ENCODE measurements around the gene ZNF211. TPM values are rescaled to one million over a fixed set of nuclear protein-coding genes. Genes with fewer than 3 reads are reported as not detected.

The ZNF211 gene
- total RNA-seq, 1 experiment from 2014 or later: 10.5 TPM

DNA sequence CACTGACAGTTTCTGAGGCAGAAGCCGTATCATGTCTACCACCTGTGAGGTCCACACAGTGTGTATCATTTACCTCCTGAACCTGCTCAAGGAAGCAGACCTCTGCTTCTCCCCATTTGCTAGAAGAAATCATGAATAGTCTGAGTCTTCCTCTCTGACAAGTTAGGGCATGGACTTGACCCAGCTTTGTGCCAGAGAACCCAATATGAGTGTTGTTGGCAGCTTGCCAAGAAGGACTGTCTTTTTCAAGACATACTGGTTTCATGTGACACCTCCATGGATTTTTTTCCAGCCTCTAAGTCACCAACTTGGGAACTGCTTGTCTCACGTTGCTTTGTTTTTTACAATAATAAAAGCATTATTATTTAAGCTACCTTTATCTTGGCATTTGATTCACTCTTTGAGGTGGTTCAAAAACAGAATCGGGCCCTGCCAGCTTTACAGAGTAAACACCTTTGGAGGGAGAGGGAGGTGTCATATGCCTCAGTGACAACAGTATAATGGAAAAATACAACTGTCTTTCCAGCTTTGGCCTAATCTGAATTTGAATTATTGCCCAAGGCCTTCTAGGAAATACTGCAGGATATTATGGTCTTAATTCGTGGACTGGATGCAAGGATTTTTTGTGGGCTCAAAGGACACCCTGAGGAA, 9.6 kb downstream of the ZNF211 start:
- no peak for DNase-seq
- H3K4me1 Mint-ChIP-seq (ENCODE audit: low read depth, unreplicated experiment): no peaks in the 10 kb centered on the region
- peaks cover 10% of the 10 kb centered on the region for H3K36me3 ChIP-seq (ENCODE audit: control insufficient read depth, insufficient read depth, low read length)
- H3K27me3 ChIP-seq (replicated peaks; ENCODE audit: control insufficient read depth, insufficient read depth, low read length): no peaks in the 10 kb centered on the region
- peaks cover 42% of the 10 kb centered on the region for H3K36me3 Mint-ChIP-seq (ENCODE audit: insufficient read depth, unreplicated experiment)
- H3K4me3 ChIP-seq (ENCODE audit: low read depth, low read length): no peak overlapping the region
- H3K27me3 Mint-ChIP-seq (ENCODE audit: insufficient read depth, unreplicated experiment): no peaks in the 10 kb centered on the region
- H3K27ac Mint-ChIP-seq (ENCODE audit: unreplicated experiment): no peak overlapping the region
- no peaks in the 10 kb centered on the region for H3K4me1 ChIP-seq
- no TSS peak for BruUV-seq (replicated peaks)
- H3K9me3 ChIP-seq: peaks cover 12% of the 10 kb centered on the region
- intact Hi-C loops (cut with micrococcal nuclease; ENCODE audit: unreplicated experiment): no loop called here
- POLR2A ChIA-PET: no interaction called here
- CTCF ChIA-PET: no interaction called here
- H3K4me3 Mint-ChIP-seq (ENCODE audit: unreplicated experiment): no peak overlapping the region
- H3K9me3 Mint-ChIP-seq (ENCODE audit: unreplicated experiment): peaks cover 28% of the 10 kb centered on the region
- TF ChIP-seq, protein P1, sequence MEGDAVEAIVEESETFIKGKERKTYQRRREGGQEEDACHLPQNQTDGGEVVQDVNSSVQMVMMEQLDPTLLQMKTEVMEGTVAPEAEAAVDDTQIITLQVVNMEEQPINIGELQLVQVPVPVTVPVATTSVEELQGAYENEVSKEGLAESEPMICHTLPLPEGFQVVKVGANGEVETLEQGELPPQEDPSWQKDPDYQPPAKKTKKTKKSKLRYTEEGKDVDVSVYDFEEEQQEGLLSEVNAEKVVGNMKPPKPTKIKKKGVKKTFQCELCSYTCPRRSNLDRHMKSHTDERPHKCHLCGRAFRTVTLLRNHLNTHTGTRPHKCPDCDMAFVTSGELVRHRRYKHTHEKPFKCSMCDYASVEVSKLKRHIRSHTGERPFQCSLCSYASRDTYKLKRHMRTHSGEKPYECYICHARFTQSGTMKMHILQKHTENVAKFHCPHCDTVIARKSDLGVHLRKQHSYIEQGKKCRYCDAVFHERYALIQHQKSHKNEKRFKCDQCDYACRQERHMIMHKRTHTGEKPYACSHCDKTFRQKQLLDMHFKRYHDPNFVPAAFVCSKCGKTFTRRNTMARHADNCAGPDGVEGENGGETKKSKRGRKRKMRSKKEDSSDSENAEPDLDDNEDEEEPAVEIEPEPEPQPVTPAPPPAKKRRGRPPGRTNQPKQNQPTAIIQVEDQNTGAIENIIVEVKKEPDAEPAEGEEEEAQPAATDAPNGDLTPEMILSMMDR (IDR thresholded peaks at IDR 0.05; ENCODE audit: insufficient read depth in 1 of 2, low read depth in 1 of 2, low read length in 1 of 2, severe bottlenecking in 1 of 2, unreplicated experiment in 1 of 2): no peak

DNA sequence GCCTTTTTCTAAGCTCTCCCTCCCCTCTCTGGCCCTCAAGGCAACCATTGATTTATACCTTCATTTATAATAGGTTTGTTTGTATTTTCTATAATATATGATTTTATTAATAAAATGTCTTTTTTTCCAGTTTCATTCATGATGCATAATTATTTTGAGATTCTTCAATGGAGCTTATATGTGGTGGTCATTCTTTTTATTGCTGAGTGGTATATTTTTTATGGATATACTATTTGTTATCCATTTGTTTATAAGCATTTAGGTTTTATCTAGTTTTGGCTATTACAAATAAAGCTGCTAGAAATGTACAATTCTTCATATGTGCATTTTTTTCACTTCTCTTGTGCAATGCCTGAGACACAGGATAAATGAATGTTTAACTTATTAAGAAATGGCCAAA, 10.8 kb downstream of the ZNF211 start:
- H3K9me3 Mint-ChIP-seq (ENCODE audit: unreplicated experiment): peaks cover 18% of the 10 kb centered on the region
- CTCF ChIA-PET: no interaction called here
- H3K9me3 ChIP-seq: peaks cover 9% of the 10 kb centered on the region; the same call in 1 of the 2 replicates
- H3K4me3 ChIP-seq (ENCODE audit: low read depth, low read length): no peak overlapping the region
- H3K27me3 Mint-ChIP-seq (ENCODE audit: insufficient read depth, unreplicated experiment): no peaks in the 10 kb centered on the region
- intact Hi-C loops (cut with micrococcal nuclease; ENCODE audit: unreplicated experiment): no loop called here
- no peak overlapping the region for H3K4me3 Mint-ChIP-seq (ENCODE audit: unreplicated experiment)
- no peak overlapping the region for H3K27ac Mint-ChIP-seq (ENCODE audit: unreplicated experiment)
- H3K36me3 Mint-ChIP-seq (ENCODE audit: insufficient read depth, unreplicated experiment): peaks cover 32% of the 10 kb centered on the region
- no TSS peak for BruUV-seq (replicated peaks)
- H3K27me3 ChIP-seq (replicated peaks; ENCODE audit: control insufficient read depth, insufficient read depth, low read length): no peaks in the 10 kb centered on the region
- peaks cover 10% of the 10 kb centered on the region for H3K36me3 ChIP-seq (ENCODE audit: control insufficient read depth, insufficient read depth, low read length)
- H3K4me1 ChIP-seq: no peaks in the 10 kb centered on the region
- TF ChIP-seq, protein P1 (IDR thresholded peaks at IDR 0.05; ENCODE audit: insufficient read depth in 1 of 2, low read depth in 1 of 2, low read length in 1 of 2, severe bottlenecking in 1 of 2, unreplicated experiment in 1 of 2): no peak
- DNase-seq: no peak
- no peaks in the 10 kb centered on the region for H3K4me1 Mint-ChIP-seq (ENCODE audit: low read depth, unreplicated experiment)
- POLR2A ChIA-PET: no interaction called here

DNA sequence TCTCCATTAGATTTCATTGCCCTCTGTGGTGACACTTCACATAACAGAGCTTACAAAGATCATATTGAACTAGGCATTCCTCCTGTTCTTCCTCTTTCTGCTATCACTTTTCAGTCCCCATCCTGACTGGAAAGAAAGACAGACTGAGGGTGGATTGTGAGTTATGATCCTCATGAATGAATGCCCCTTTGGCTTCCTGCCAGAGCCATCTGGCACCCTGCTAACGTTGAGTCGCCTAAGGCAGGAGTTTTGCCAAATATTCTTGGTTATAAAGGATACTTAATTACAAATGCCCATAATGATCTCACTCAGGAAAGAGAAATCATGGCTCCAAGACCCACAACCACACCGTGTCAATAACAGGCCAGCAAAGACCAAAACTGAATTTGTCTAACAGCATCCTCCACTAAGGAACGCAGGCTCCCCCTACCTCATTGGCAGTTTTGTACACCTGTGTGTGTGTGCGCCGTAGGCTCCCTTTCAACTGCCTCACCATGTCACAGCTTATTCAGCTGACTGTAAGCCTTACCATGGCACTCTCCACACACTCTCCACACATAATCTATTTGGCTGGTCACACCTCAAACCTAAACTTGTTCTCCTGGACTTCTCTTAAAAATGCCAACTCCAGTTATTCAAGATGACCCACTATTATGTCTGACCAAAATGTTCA, 15.5 kb downstream of the ZNF211 start:
- ChIA-PET CTCF (no interaction called here), POLR2A (no interaction called here)
- TF ChIP-seq, protein P1 (IDR thresholded peaks at IDR 0.05; ENCODE audit: insufficient read depth in 1 of 2, low read depth in 1 of 2, low read length in 1 of 2, severe bottlenecking in 1 of 2, unreplicated experiment in 1 of 2): no peak

More for the DNA sequence above, 15.5 kb downstream of the ZNF211 start:
- no peak overlapping the region for H3K4me3 Mint-ChIP-seq (ENCODE audit: unreplicated experiment)
- H3K4me1 Mint-ChIP-seq (ENCODE audit: low read depth, unreplicated experiment): peaks cover 15% of the 10 kb centered on the region
- Histone ChIP-seq H3K9me3 (peaks cover 11% of the 10 kb centered on the region; the same call in 1 of the 2 replicates), H3K36me3 (ENCODE audit: control insufficient read depth, insufficient read depth, low read length) (no peaks in the 10 kb centered on the region), H3K4me3 (ENCODE audit: low read depth, low read length) (no peak overlapping the region), H3K4me1 (peaks cover 11% of the 10 kb centered on the region; the same call in 1 of the 2 replicates), H3K27me3 (replicated peaks; ENCODE audit: control insufficient read depth, insufficient read depth, low read length) (no peaks in the 10 kb centered on the region; the same call in 1 of the 2 replicates)
- peaks cover 10% of the 10 kb centered on the region for H3K36me3 Mint-ChIP-seq (ENCODE audit: insufficient read depth, unreplicated experiment)
- H3K9me3 Mint-ChIP-seq (ENCODE audit: unreplicated experiment): peaks cover 23% of the 10 kb centered on the region
- H3K27ac Mint-ChIP-seq (ENCODE audit: unreplicated experiment): no peak overlapping the region
- no TSS peak for BruUV-seq (replicated peaks)
- DNase-seq: no peak
- no peaks in the 10 kb centered on the region for H3K27me3 Mint-ChIP-seq (ENCODE audit: insufficient read depth, unreplicated experiment)
- intact Hi-C loops (cut with micrococcal nuclease; ENCODE audit: unreplicated experiment): no loop called here
